OCI-LY3 (cell line): ENCODE data around the gene IQGAP2.

Experiments
- H2AFZ ChIP-seq: fragments of 200-600, 300-600 bp; shearing (Covaris generic); 2 replicates; pipeline ENCODE4 v1.6.0; 2014; ENCODE audit warnings: antibody characterized with exemption, low read depth, low read length
- H3K27ac ChIP-seq: fragments of 200-600, 300-600 bp; sonication (generic); 2 replicates; pipeline ENCODE4 v1.5.1; 2014; ENCODE audit warnings: mild to moderate bottlenecking, low read length, moderate library complexity, mixed read lengths
- H3K27me3 ChIP-seq: fragments of 200-600, 300-600 bp; sonication (generic); 2 replicates; pipeline ENCODE4 v1.6.1; 2014; ENCODE audit warnings: low read depth, low read length, mixed read lengths
- H3K36me3 ChIP-seq: fragments of 200-600, 300-600 bp; sonication (generic); replicated peaks from 2 replicates; pipeline ENCODE3; 2014; ENCODE audit warnings: low read depth, low read length, mixed read lengths
- H3K4me1 ChIP-seq: fragments of 300-600, 200-600 bp; sonication (generic); 2 replicates; pipeline ENCODE4 v1.6.1; 2014; ENCODE audit warnings: low read length, mixed read lengths
- H3K4me2 ChIP-seq: fragments of 200-600, 300-600 bp; sonication (generic); 2 replicates; pipeline ENCODE4 v1.6.1; 2014; ENCODE audit warnings: low read length, mixed read lengths
- H3K4me3 ChIP-seq: fragments of 300-600, 200-600 bp; sonication (generic); 2 replicates; pipeline ENCODE4 v1.5.1; 2014; ENCODE audit warnings: antibody characterized with exemption, mild to moderate bottlenecking, low read length, moderate library complexity
- H3K79me2 ChIP-seq: fragments of 300-600, 200-600 bp; shearing (Covaris generic); 2 replicates; pipeline ENCODE4 v1.6.1; 2014; ENCODE audit warnings: mild to moderate bottlenecking, low read length, mixed read lengths
- H3K9ac ChIP-seq: fragments of 300-600, 200-600 bp; shearing (Covaris generic); 2 replicates; pipeline ENCODE4 v1.6.0; 2014; ENCODE audit warnings: mild to moderate bottlenecking, low read length, moderate library complexity
- H3K9me3 ChIP-seq: fragments of 200-600, 300-600 bp; shearing (Covaris generic); 2 replicates; pipeline ENCODE4 v1.6.1; 2014; ENCODE audit warnings: low read length, mixed read lengths; ENCODE audit not compliant: insufficient read depth
- H4K20me1 ChIP-seq: fragments of 200-600, 300-600 bp; sonication (generic); 2 replicates; pipeline ENCODE4 v1.6.1; 2016; ENCODE audit warnings: low read length, mixed read lengths; ENCODE audit not compliant: insufficient read depth
- CTCF ChIP-seq: fragments of 200-600, 300-600 bp; sonication (generic); IDR thresholded peaks from 2 replicates; pipeline ENCODE4 v1.5.1; 2014; ENCODE audit warnings: antibody characterized with exemption, low read length, low read depth
- EZH2phosphoT487 ChIP-seq: fragments of 200-600 bp; shearing (Covaris generic); IDR thresholded peaks from 2 replicates; pipeline ENCODE4 v1.6.1; 2018; ENCODE audit warnings: antibody characterized with exemption, mixed run types, low read depth

The IQGAP2 gene

GRCh38 chr5:76497065-76497460, 94.0 kb downstream of the IQGAP2 start:
- Histone ChIP-seq H3K79me2 (no peaks in the 10 kb centered on the region), H3K9ac (no peak overlapping the region), H3K4me1 (no peaks in the 10 kb centered on the region), H3K27ac (no peak overlapping the region), H4K20me1 (no peaks in the 10 kb centered on the region), H3K36me3 (no peaks in the 10 kb centered on the region), H3K4me2 (no peak overlapping the region), H3K4me3 (no peak overlapping the region), H2AFZ (no peak overlapping the region), H3K9me3 (no peaks in the 10 kb centered on the region), H3K27me3 (no peaks in the 10 kb centered on the region)
- no peak for TF ChIP-seq CTCF
- TF ChIP-seq EZH2phosphoT487 = no peak

GRCh38 chr5:76497986-76498717, 95.1 kb downstream of the IQGAP2 start:
- TF ChIP-seq CTCF (no peak), EZH2phosphoT487 (no peak)
- no peak overlapping the region for H3K4me3 ChIP-seq
- no peak overlapping the region for H2AFZ ChIP-seq
- H3K4me2 ChIP-seq = no peak overlapping the region
- no peak overlapping the region for H3K27ac ChIP-seq
- H3K9ac ChIP-seq = no peak overlapping the region
- H3K79me2 ChIP-seq = no peaks in the 10 kb centered on the region
- H3K9me3 ChIP-seq = no peaks in the 10 kb centered on the region
- H3K27me3 ChIP-seq = no peaks in the 10 kb centered on the region
- no peaks in the 10 kb centered on the region for H3K4me1 ChIP-seq
- no peaks in the 10 kb centered on the region for H4K20me1 ChIP-seq
- H3K36me3 ChIP-seq = no peaks in the 10 kb centered on the region

- H4K20me1 ChIP-seq = no peaks in the 10 kb centered on the region
- H3K4me1 ChIP-seq = no peaks in the 10 kb centered on the region
- no peaks in the 10 kb centered on the region for H3K36me3 ChIP-seq
- TF ChIP-seq CTCF = no peak
- TF ChIP-seq EZH2phosphoT487 = no peak
- no peaks in the 10 kb centered on the region for H3K79me2 ChIP-seq
- no peak overlapping the region for H2AFZ ChIP-seq
- H3K9me3 ChIP-seq = no peaks in the 10 kb centered on the region
- H3K4me3 ChIP-seq = no peak overlapping the region
- H3K9ac ChIP-seq = no peak overlapping the region
- H3K27me3 ChIP-seq = no peaks in the 10 kb centered on the region
- no peak overlapping the region for H3K4me2 ChIP-seq
- no peak overlapping the region for H3K27ac ChIP-seq
Measured at GRCh38 chr5:76499507-76500161, 96.5 kb downstream of the IQGAP2 start.

- TF ChIP-seq CTCF (no peak), EZH2phosphoT487 (no peak)
- Histone ChIP-seq H3K4me1 (no peaks in the 10 kb centered on the region), H3K27me3 (no peaks in the 10 kb centered on the region), H3K27ac (no peak overlapping the region), H3K4me3 (no peak overlapping the region), H4K20me1 (no peaks in the 10 kb centered on the region), H3K4me2 (no peak overlapping the region), H2AFZ (no peak overlapping the region), H3K36me3 (no peaks in the 10 kb centered on the region), H3K9ac (no peak overlapping the region), H3K9me3 (no peaks in the 10 kb centered on the region), H3K79me2 (no peaks in the 10 kb centered on the region)
Measured at GRCh38 chr5:76500633-76501393, 97.7 kb downstream of the IQGAP2 start.
